GM12891 (cell line): Measurements from ENCODE around the gene EPB41.

ENCODE experiments used
- POLR2A ChIP-seq: IDR thresholded peaks from 2 replicates; pipeline ENCODE4 v1.6.1; 2011; ENCODE audit warnings: low read depth, low read length, control low read depth
- POLR2AphosphoS5 ChIP-seq: IDR thresholded peaks from 2 replicates; pipeline ENCODE4 v1.6.1; 2011; ENCODE audit warnings: low read depth, low read length, control low read depth
- TAF1 ChIP-seq: IDR thresholded peaks from 2 replicates; pipeline ENCODE4 v1.6.1; 2011; ENCODE audit warnings: low read depth, low read length, control low read depth

- TF ChIP-seq POLR2A (no peak), POLR2AphosphoS5 (no peak), TAF1 (no peak)
Observed at GRCh38 chr1:29052941-29053340, 138.6 kb downstream of the EPB41 start.
